Activated effector memory CD4-positive, alpha-beta T cell treated with anti-CD3 and anti-CD28 coated beads, Interleukin-2, amount 50 U/mL, for 16 hours (primary cell): ENCODE data around the gene GRAMD2B.
"Not testable (repeated sequence)": the region's sequence is repeated elsewhere in the genome, so short reads cannot be mapped to it uniquely, and the experiment has no call there.

ENCODE experiments used
- DNase-seq: peaks from one replicate; pipeline ENCODE4 v3.0.0-alpha.2; 2020

GRAMD2B gene

DNA sequence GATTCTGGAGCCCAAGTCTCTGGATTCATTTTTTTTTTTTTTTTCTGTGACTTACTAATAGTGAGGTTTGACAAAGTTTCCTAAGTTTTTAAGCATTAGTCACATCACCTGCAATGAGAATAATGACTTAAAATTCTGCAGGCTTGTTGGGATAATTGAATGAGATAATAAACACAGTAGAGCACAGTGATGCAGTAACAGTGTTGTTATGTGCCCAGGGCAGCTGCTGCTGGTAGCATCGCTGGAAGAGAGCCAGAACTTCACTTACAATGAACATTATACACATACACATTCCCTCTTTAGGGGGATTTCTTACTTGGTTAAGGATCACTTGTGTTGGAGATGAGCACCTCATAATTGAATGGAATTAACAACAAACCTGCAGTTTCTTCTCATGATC, 92.9 kb downstream of the GRAMD2B start:
- no peak for DNase-seq

DNA sequence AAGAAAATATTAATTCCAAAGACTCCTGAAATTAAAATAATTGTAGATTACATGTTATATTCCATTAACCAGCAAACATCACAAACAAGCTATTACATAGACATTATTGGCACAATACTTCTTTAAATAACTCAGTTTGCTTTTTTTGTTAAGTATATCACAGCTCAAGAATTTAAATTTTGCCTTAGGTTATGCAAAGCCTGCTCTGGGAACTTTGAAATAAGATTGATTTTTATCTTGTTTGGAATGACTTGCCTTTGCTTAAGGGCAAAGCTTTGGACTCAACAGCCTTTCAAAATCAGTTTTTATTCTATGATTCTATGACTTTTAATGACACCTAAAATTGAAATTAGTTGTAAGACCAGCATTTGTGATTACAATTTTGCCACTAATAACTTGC, 93.6 kb downstream of the GRAMD2B start:
- DNase-seq: no peak

GRCh38 chr5:126519223-126519622, 96.0 kb downstream of the GRAMD2B start:
- DNase-seq: not testable (repeated sequence)

DNA sequence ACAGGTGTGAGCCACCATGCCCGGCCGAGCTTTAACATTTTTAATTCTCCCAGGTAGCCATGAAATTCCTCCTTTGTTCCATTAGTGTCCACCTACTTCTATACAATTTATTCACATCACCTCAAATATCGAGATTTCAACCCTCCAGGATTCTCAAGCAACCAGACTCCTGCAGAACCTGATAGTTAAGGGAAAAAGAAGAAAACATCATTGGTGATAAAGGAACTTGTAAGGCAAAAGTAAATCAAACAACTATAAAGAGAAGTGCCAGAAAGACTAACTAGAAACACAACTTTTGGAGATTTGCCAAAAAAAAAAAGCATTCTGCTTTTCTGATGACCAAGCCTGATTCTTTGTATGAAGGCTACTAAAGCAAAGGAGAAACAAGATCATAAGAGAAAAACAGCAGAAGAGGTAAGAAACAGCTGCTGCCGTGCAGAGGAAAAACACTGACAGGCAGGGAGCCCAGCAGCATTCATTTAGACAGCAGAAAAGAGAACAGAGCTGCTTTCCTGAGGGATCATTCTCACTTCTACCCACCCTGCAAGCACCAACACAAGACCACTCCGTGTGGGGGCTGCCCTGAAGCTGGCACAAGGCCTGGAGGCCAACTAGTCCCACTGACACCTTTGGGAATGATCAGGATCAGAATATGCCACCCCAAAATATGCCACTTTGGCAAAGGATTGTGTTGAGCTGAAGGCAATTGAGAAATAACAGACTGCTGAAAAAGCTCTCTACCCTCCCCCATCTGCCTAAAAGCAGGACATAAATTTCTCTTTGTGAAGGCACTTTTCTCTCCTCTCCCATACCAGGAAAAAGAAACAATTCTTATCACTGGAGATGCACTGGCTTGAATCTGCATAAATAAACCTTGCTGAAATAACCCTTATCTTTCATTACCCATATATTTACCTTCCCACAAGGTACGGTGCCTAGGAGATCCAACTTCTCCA, 96.7 kb downstream of the GRAMD2B start:
- no peak for DNase-seq

DNA sequence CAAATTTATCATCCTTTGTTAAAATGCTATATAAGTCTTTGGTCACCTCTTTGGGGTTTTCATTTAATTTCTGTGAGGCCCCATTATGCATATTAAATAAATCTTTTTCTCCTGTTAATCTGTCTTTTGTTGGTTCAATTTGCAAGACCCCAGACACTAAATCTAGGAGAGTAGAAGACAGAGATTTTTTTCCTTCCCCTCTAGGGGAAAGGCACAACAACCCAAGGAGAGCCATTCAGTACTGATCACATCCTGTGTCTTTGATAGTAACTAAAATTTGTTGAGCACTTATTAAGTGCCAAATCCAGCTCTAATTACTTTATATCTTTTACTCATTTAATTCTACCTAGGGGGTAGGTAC, 97.4 kb downstream of the GRAMD2B start:
- DNase-seq: no peak

DNA sequence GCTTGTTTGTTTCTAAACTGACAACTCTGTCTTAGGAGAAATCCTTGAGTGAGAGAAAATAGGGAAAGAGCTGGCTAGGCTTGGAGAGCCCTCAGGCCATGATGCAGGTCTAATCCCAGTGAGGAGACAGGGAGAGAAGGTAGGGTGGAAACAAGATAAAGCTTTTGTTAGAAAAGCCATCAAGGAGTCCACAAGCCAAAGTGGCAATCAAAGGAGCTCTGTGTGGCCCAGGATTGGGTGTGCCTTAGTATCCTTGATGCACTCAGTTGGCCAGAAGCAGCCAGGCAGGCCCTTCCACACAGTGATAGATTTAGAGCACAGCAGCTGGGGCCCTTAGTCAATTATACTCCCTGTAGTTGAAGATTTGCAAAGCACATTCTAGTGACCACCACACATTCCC, 97.9 kb downstream of the GRAMD2B start:
- no peak for DNase-seq

- DNase-seq: no peak
These were observed 100.8 kb downstream of the GRAMD2B start for GRCh38 chr5:126523818-126524510.

GRCh38 chr5:126525630-126526245, 102.5 kb downstream of the GRAMD2B start:
- DNase-seq: no peak

- DNase-seq: no peak
These were observed 103.3 kb downstream of the GRAMD2B start for GRCh38 chr5:126526493-126526892.

GRCh38 chr5:126527158-126527557, 103.9 kb downstream of the GRAMD2B start:
- no peak for DNase-seq

GRCh38 chr5:126527892-126528291, 104.7 kb downstream of the GRAMD2B start:
- DNase-seq: no peak

DNA sequence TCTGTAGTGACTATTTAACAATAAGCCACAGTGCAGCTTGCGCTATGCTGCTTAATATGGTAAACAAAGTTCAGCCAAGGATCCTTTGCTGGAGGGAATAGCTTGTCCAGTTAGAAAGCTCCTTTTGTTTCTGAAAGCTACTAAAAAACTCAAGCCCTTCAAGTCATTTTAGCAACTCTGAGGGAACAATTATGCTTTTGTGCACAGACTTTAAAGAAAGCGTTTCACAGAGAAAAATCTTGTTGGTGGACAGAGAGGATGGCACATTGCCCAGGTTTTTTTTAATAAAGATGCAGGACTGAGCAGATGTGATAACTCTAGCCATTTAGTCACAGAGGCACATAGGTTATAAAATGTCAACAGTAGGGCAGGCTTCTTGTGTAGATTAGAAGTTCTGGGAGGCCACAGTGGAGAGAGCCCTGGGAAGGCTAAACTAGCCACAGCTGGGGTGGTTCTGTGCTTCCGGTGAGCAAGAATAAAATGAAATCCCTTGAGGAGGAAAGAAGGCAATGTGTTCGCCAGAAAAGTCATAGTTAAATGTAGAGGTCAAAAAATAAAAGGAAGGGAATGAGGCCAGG, 108.4 kb downstream of the GRAMD2B start:
- no peak for DNase-seq

GRCh38 chr5:126534553-126534952, 111.3 kb downstream of the GRAMD2B start:
- no peak for DNase-seq

- DNase-seq: no peak
These were observed 112.8 kb downstream of the GRAMD2B start for GRCh38 chr5:126535856-126536545.

DNA sequence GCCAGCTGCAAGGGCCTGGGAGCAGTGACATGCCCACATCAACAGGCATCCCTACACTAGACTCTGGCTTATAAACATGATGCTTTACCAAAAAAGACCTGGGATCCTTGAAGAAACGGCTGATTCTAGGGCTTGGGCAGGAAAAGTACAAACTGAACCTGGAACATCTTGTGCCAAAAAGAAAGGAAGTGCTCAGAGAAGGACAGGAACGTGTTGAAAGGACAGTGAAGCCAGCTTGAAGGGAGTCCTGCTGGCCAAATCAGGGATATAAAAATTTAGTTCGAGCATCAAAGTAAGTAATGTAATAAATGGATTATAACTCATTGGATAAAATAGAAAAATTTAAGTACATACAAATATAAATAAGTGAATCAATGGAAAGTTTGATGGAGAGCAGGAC, 113.7 kb downstream of the GRAMD2B start:
- no peak for DNase-seq

DNA sequence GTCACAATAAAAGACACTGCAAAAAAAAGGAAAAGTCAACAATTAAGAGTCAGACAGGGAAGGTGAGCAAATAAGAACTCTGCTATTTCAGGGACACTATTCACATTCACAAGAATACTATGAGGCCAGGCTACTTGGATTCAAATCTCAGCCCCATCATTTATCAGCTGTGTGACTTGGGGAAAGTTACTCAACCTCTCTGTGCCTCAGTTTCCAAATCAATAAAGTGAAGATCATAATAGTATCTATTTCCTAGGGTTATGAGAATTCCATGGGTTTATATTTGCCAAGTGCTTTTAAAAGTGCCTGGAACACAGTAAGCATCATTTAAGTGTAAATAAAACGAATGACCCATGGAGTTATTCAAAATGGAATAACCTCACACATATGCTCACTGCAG, 115.4 kb downstream of the GRAMD2B start:
- no peak for DNase-seq

DNA sequence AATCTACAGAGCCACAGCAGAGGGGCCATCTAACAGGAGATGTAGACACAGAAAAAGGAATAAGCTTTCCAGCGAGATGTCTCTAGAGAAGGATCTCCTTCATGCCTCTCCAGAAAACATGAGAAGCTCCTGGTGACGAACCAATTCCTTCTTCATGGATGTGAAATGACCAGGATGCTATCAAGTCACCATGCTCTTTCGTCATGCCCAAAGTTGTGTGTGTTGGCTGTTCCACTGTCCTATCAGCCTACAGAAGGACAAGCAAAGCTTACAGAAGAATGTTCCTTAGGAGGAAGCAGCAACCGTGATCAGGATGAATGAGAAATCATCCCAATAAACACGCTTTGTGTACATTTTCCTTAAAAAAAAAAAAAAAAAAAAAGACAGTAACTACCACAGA, 117.4 kb downstream of the GRAMD2B start:
- DNase-seq: no peak

DNA sequence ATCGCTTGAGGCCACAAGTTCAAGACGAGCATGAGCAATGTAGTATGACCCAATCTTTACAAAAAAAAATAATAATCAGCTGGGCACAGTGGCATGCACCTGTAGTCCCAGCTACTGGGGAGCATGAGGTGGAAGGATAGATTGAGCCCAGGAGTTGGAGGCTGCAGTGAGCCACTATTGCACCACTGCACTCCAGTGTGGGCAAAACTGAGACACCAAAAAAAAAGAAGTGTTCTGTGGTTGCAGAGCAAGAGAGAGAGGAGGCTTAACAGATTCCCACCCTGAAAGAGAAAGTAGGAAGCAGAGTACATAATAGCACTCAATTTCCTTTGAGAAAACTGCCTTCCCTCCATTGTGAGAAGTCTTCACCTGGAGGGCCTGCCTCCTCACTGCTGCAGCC, 119.2 kb downstream of the GRAMD2B start:
- no peak for DNase-seq

GRCh38 chr5:126543009-126543408, 119.8 kb downstream of the GRAMD2B start:
- no peak for DNase-seq

GRCh38 chr5:126543660-126544059, 120.5 kb downstream of the GRAMD2B start:
- DNase-seq: no peak
